A673 (cell line): ENCODE measurements around the gene RALBP1.

ENCODE experiments used
- CTCF ChIP-seq: fragments of 300-800, 200-600 bp; sonication (generic); conservative IDR thresholded peaks from 2 replicates; pipeline ENCODE4 v1.5.1; 2017; ENCODE audit warnings: low read depth, mild to moderate bottlenecking, antibody characterized with exemption, low read length, moderate library complexity, mixed read lengths
- EZH2 ChIP-seq: fragments of 200-600 bp; sonication (generic); IDR thresholded peaks from 2 replicates; pipeline ENCODE4 v1.6.1; 2017; ENCODE audit warnings: borderline replicate concordance, low read depth, mild to moderate bottlenecking, mixed read lengths, antibody characterized with exemption, low read length; ENCODE audit not compliant: poor library complexity, severe bottlenecking

GRCh38 chr18:9477509-9477908 lies 2.2 kb downstream of the RALBP1 start:
- TF ChIP-seq CTCF = no peak
- TF ChIP-seq EZH2 = no peak
